H1 (cell line): Measurements from ENCODE around the gene RPTN. TPM values are rescaled to one million over a fixed set of nuclear protein-coding genes. Genes with fewer than 3 reads are reported as not detected.

Experiments
- CTCF ChIA-PET: fragments of 300-600 bp; sonication (Branson Sonifier 250); formaldehyde crosslinking; loops from one replicate; lab custom pipeline; 2021; ENCODE audit not compliant: partially characterized antibody; lab: Charles Lee
- POLR2A ChIA-PET: fragments of 300-600 bp; sonication (Branson Sonifier 250); formaldehyde crosslinking; loops from one replicate; lab custom pipeline; 2021; ENCODE audit warnings: inconsistent platforms; ENCODE audit not compliant: partially characterized antibody; lab: Charles Lee
- DNase-seq, 2 experiments: peaks; one replicate each; pipeline versions ENCODE4 v3.0.0 to v3.0.0-alpha.2; 2010 to 2022; ENCODE audit warnings: low spot score in 2 of 2, low read depth in 1 of 2, mixed read lengths in 1 of 2
- FAIRE-seq: peaks from 2 replicates; lab custom pipeline; 2011; peaks lifted over from hg19 to GRCh38; lab: Jason Lieb, UNC
- H2AFZ ChIP-seq: 2 replicates; pipeline ENCODE4 v1.8.1; 2012; ENCODE audit warnings: low read length, inconsistent platforms
- H2AK5ac ChIP-seq: 2 replicates; pipeline ENCODE4 v1.6.1; 2013; ENCODE audit warnings: low read depth, low read length
- H2BK120ac ChIP-seq: replicated peaks from 2 replicates; pipeline ENCODE3; 2013; ENCODE audit warnings: low read depth, low read length, inconsistent platforms
- H2BK12ac ChIP-seq: 2 replicates; pipeline ENCODE4 v1.6.1; 2013; ENCODE audit warnings: low read depth, low read length
- H2BK15ac ChIP-seq: 2 replicates; pipeline ENCODE4 v1.6.1; 2013; ENCODE audit warnings: low read length
- H2BK20ac ChIP-seq: 2 replicates; pipeline ENCODE4 v1.6.1; 2013; ENCODE audit warnings: low read length
- H2BK5ac ChIP-seq: 2 replicates; pipeline ENCODE4 v1.6.1; 2013; ENCODE audit warnings: low read depth, low read length
- H3K14ac ChIP-seq: 2 replicates; pipeline ENCODE4 v1.6.1; 2013; ENCODE audit warnings: inconsistent platforms; ENCODE audit not compliant: insufficient read length
- H3K18ac ChIP-seq: 2 replicates; pipeline ENCODE4 v1.6.1; 2013; ENCODE audit warnings: low read length; ENCODE audit errors: extremely low read depth
- H3K23ac ChIP-seq: 2 replicates; pipeline ENCODE4 v1.6.1; 2013; ENCODE audit warnings: inconsistent platforms; ENCODE audit not compliant: insufficient read length
- H3K23me2 ChIP-seq: 2 replicates; pipeline ENCODE4 v1.6.1; 2013; ENCODE audit warnings: low read depth, low read length
- H3K27ac ChIP-seq: 2 replicates; pipeline ENCODE4 v1.6.1; 2011; ENCODE audit warnings: low read depth, low read length, inconsistent platforms
- H3K27me3 ChIP-seq, 4 experiments: replicated peaks in 1 of 4; 1 replicate in 1 of 4; 2 replicates in 3 of 4; pipeline versions ENCODE4 v1.6.1 to v1.8.1; 2011 to 2013; ENCODE audit warnings: low read length in 3 of 4, mild to moderate bottlenecking in 3 of 4, inconsistent platforms in 2 of 4, mixed read lengths in 2 of 4, moderate library complexity in 1 of 4; ENCODE audit not compliant: control insufficient read depth in 3 of 4, insufficient read depth in 3 of 4; ENCODE audit errors: extremely low read depth in 1 of 4
- H3K36me3 ChIP-seq, 4 experiments: 2 replicates each; pipeline versions ENCODE4 v1.6.1 to v1.8.1; 2011 to 2013; ENCODE audit warnings: mild to moderate bottlenecking in 4 of 4, low read length in 3 of 4, moderate library complexity in 2 of 4, control low read depth in 1 of 4, inconsistent platforms in 1 of 4; ENCODE audit not compliant: insufficient read depth in 4 of 4, control insufficient read depth in 2 of 4
- H3K4ac ChIP-seq: replicated peaks from 2 replicates; pipeline ENCODE3; 2013; ENCODE audit warnings: low read length, low read depth, mixed read lengths, inconsistent platforms; ENCODE audit not compliant: insufficient read length
- H3K4me1 ChIP-seq, 4 experiments: replicated peaks in 1 of 4; 1 replicate in 1 of 4; 2 replicates in 3 of 4; pipeline versions ENCODE4 v1.6.1 to v1.8.1; 2011 to 2013; ENCODE audit warnings: low read length in 3 of 4, inconsistent platforms in 2 of 4, mixed read lengths in 1 of 4; ENCODE audit not compliant: insufficient read depth in 4 of 4, control insufficient read depth in 3 of 4
- H3K4me2 ChIP-seq, 2 experiments: 2 replicates each; pipeline versions ENCODE4 v1.6.1 to v1.8.1; 2011 to 2013; ENCODE audit warnings: low read depth in 2 of 2, low read length in 2 of 2, control low read depth in 1 of 2, inconsistent platforms in 1 of 2, mild to moderate bottlenecking in 1 of 2; ENCODE audit not compliant: insufficient read depth in 1 of 2
- H3K4me3 ChIP-seq, 4 experiments: fragments of 200-600, 300-600 bp in 1 of 4; sonication (generic), shearing (Covaris generic), sonication (Bioruptor Twin) in 1 of 4; 2 replicates each; pipeline versions ENCODE4 v1.5.1 to v1.8.1; 2011 to 2016; ENCODE audit warnings: low read length in 4 of 4, low read depth in 3 of 4, control low read depth in 2 of 4, inconsistent platforms in 2 of 4, mild to moderate bottlenecking in 2 of 4, mixed read lengths in 1 of 4, moderate library complexity in 1 of 4; ENCODE audit not compliant: insufficient read depth in 2 of 4; ENCODE audit errors: extremely low read depth in 1 of 4
- H3K56ac ChIP-seq: replicated peaks from 2 replicates; pipeline ENCODE3; 2013; ENCODE audit warnings: low read depth, mild to moderate bottlenecking, mixed read lengths, low read length, inconsistent platforms; ENCODE audit not compliant: insufficient read length
- H3K79me1 ChIP-seq: 2 replicates; pipeline ENCODE4 v1.6.1; 2013; ENCODE audit warnings: low read depth, low read length, control low read depth
- H3K79me2 ChIP-seq, 2 experiments: 2 replicates each; pipeline versions ENCODE4 v1.6.1 to v1.8.1; 2012 to 2013; ENCODE audit warnings: low read length in 2 of 2, mild to moderate bottlenecking in 2 of 2, inconsistent platforms in 1 of 2; ENCODE audit not compliant: insufficient read depth in 2 of 2, control insufficient read depth in 1 of 2
- H3K9ac ChIP-seq, 4 experiments: replicated peaks in 1 of 4; 1 replicate in 1 of 4; 2 replicates in 3 of 4; pipeline versions ENCODE4 v1.6.1 to v1.8.1; 2011 to 2013; ENCODE audit warnings: low read depth in 3 of 4, low read length in 3 of 4, control low read depth in 2 of 4, mild to moderate bottlenecking in 2 of 4, moderate library complexity in 2 of 4, inconsistent platforms in 1 of 4; ENCODE audit errors: extremely low read depth in 1 of 4
- H3K9me3 ChIP-seq, 2 experiments: 2 replicates each; pipeline versions ENCODE4 v1.6.1 to v1.8.1; 2012 to 2013; ENCODE audit warnings: mild to moderate bottlenecking in 2 of 2, moderate library complexity in 2 of 2, control low read depth in 1 of 2, inconsistent platforms in 1 of 2, low read depth in 1 of 2, low read length in 1 of 2, mixed read lengths in 1 of 2; ENCODE audit not compliant: insufficient read depth in 2 of 2
- H4K20me1 ChIP-seq, 2 experiments: replicated peaks in 1 of 2; 2 replicates each; pipeline versions ENCODE3 to v1.8.1; 2011 to 2013; ENCODE audit warnings: inconsistent platforms in 2 of 2, low read length in 2 of 2, mild to moderate bottlenecking in 1 of 2; ENCODE audit not compliant: insufficient read depth in 2 of 2, control insufficient read depth in 1 of 2
- H4K5ac ChIP-seq: 2 replicates; pipeline ENCODE4 v1.6.1; 2013; ENCODE audit warnings: low read length, low read depth, mixed read lengths, inconsistent platforms; ENCODE audit not compliant: insufficient read length
- H4K8ac ChIP-seq: 2 replicates; pipeline ENCODE4 v1.8.0; 2013; ENCODE audit warnings: mild to moderate bottlenecking, moderate library complexity, low read length, inconsistent platforms; ENCODE audit not compliant: insufficient read depth; ENCODE audit errors: extremely low read depth
- H4K91ac ChIP-seq: replicated peaks from 2 replicates; pipeline ENCODE3; 2013; ENCODE audit warnings: low read length, mixed read lengths, inconsistent platforms; ENCODE audit not compliant: insufficient read length
- CHD1 ChIP-seq: IDR thresholded peaks from 2 replicates; pipeline ENCODE4 v1.6.1; 2012; ENCODE audit warnings: low read depth, low read length, improper control_type of control experiment
- EZH2 ChIP-seq: fragments of 200-600 bp; sonication (generic); IDR thresholded peaks from 2 replicates; pipeline ENCODE4 v1.7.1; 2012; ENCODE audit warnings: low read depth, mild to moderate bottlenecking, moderate library complexity, low read length, inconsistent platforms; ENCODE audit not compliant: severe bottlenecking
- SUZ12 ChIP-seq: fragments of 200-600 bp; sonication (generic); IDR thresholded peaks from 2 replicates; pipeline ENCODE4 v1.6.1; 2012; ENCODE audit warnings: mild to moderate bottlenecking, inconsistent platforms, low read length, moderate library complexity, mixed read lengths
- whole genome bisulfite sequencing, 2 experiments: shearing (Covaris generic) in 1 of 2; methylation state at CpG; one replicate each; pipeline versions ENCODE4 v1.1.6 to v1.1.7; 2013 to 2015; ENCODE audit warnings: low lambda C conversion rate in 2 of 2, mixed read lengths in 2 of 2, inconsistent platforms in 1 of 2, low coverage in 1 of 2, missing lambda C conversion rate in 1 of 2; ENCODE audit not compliant: insufficient replicate concordance in 2 of 2, insufficient coverage in 1 of 2, insufficient read length in 1 of 2; ENCODE audit errors: extremely low coverage in 1 of 2, missing lambda C conversion rate in 1 of 2; 5-methylcytosine and 5-hydroxymethylcytosine counted together
- polyA plus RNA-seq, 7 experiments: library from polyadenylated mRNA; depleted of rRNA in 3 of 7; stranded (reverse) in 5 of 7; unstranded in 2 of 7; fragments of >200 nt in 5 of 7; fragments of 200-250 nt in 2 of 7; gene quantifications; 1 replicate in 5 of 7; 2 replicates in 1 of 7; 4 replicates in 1 of 7; pipeline versions ENCODE4 v1.2.1 to v1.2.3, GENCODE V29; 2011 to 2013; ENCODE audit warnings: missing spikeins in 2 of 7, mixed read lengths in 2 of 7
- total RNA-seq: library from RNA; stranded (reverse); fragmentation: NEBNext Ultra II Directional; extraction: Animal tissue kit (Norgen Biotek cat#: 25700); gene quantifications from 2 replicates; pipeline ENCODE4 v1.2.1, GENCODE V29; 2021
- TF ChIP-seq, protein P1 (sequence below): IDR thresholded peaks from 2 replicates; pipeline ENCODE4 v1.6.1; 2012; ENCODE audit warnings: inconsistent platforms
- TF ChIP-seq, protein P2 (sequence below): IDR thresholded peaks from 2 replicates; pipeline ENCODE4 v1.6.1; 2012; ENCODE audit warnings: inconsistent platforms

RPTN gene
- total and polyA plus RNA-seq, 2 of the 8 experiments (the other 6 are each of a cell fraction or from before 2014, with no cell fraction given) = not detected

DNA sequence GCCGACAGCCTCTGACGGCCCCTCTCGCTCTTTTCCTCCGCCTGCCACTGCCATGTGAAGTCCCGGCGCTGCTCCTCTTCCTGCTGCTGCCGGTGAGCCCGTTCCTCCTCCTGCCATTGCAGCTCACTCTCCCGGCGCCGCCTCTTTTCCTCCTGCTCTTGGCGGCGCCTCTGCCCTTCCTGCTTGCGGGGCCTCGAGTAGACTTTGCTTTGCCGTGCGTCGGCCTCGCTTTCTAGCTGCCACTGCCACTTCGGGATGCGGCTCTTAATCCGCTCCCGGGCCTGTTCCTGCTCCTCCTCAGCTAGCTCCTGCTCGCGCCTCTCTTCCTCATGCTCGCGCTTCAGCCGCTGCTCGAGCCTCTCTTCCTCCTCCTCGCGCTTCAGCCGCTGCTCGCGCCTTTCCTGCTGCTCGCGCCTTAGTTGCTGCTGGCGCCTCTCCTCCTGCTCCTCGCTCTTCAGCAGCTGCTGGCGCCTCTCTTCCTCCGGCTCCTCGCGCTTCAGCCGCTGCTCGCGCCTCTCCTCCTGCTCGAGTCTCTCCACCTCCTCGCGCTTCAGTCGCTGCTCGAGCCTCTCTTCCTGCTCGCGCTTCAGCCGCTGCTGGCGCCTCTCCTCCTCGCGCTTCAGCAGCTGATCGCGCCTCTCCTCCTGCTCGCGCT is 48.0 kb downstream of the RPTN start:
- H3K4me1 ChIP-seq = peaks cover 0 to 11% (median 4%) of the 10 kb centered on the region in 4 experiments; a peak in 5 of 7 replicates
- peaks cover 0 to 2% (median 0%) of the 10 kb centered on the region in 4 experiments; a peak in 1 of 8 replicates for H3K36me3 ChIP-seq
- peak overlapping the region; percentile 78; the same call in 1 of the 2 replicates for H3K18ac ChIP-seq
- peak overlapping the region; percentile 92; the same call in 1 of the 2 replicates for H2BK15ac ChIP-seq
- no peak overlapping the region for H4K91ac ChIP-seq
- peak in 1 of 2 experiments; percentile 67 for DNase-seq
- peak overlapping the region; percentile 0 to 40 (median 18); a peak in 6 of 8 replicates for H3K4me3 ChIP-seq
- TF ChIP-seq CHD1 = no peak
- peak; percentile 82 for TF ChIP-seq SUZ12
- TF ChIP-seq, protein P1, sequence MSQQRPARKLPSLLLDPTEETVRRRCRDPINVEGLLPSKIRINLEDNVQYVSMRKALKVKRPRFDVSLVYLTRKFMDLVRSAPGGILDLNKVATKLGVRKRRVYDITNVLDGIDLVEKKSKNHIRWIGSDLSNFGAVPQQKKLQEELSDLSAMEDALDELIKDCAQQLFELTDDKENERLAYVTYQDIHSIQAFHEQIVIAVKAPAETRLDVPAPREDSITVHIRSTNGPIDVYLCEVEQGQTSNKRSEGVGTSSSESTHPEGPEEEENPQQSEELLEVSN = peak; percentile 76
- TF ChIP-seq, protein P2, sequence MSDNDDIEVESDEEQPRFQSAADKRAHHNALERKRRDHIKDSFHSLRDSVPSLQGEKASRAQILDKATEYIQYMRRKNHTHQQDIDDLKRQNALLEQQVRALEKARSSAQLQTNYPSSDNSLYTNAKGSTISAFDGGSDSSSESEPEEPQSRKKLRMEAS = peak; percentile 34; the same call in 1 of the 2 replicates
- TF ChIP-seq EZH2 = peak; percentile 89
- FAIRE-seq = no peak
- no peak overlapping the region for H4K5ac ChIP-seq
- H2BK5ac ChIP-seq = peak overlapping the region; percentile 60; the same call in 1 of the 2 replicates
- peak overlapping the region; percentile 87; the same call in 1 of the 2 replicates for H2AFZ ChIP-seq
- H3K56ac ChIP-seq = no peak overlapping the region
- H3K4me2 ChIP-seq = peak overlapping the region; percentile 51 to 91
- H3K4ac ChIP-seq = no peak overlapping the region
- no peak overlapping the region for H3K14ac ChIP-seq
- H2AK5ac ChIP-seq = no peak overlapping the region
- H4K8ac ChIP-seq = peak overlapping the region; percentile 82
- no peak overlapping the region for H3K9ac ChIP-seq
- H2BK20ac ChIP-seq = 0 out of 2 replicates have a peak overlapping the region, but pooled peaks have one; percentile 61
- H3K9me3 ChIP-seq = peaks cover 0 to 52% of the 10 kb centered on the region in 2 experiments; a peak in 2 of 4 replicates
- peak overlapping the region; percentile 98; the same call in 1 of the 2 replicates for H2BK12ac ChIP-seq
- no peaks in the 10 kb centered on the region for H3K79me2 ChIP-seq
- no peak overlapping the region for H2BK120ac ChIP-seq
- ChIA-PET CTCF (interaction anchor here (0.7 to 2.4 kb wide), 6 partner anchors 48 to 349 kb away, joined by 3 to 10 read pairs (median 3); no protein-coding TSS in a partner anchor), POLR2A (interaction anchor here (0.6 to 1.0 kb wide), 3 partner anchors 72 to 178 kb away, joined by 3 to 4 read pairs (median 3); partner anchors contain the start of gene S100A11)
- 31% methylated on average over 37 of the region's 60 CpGs; no CpG with 5 or more reads in 1 of the 2 experiments for WGBS, 2 experiments
- H3K23me2 ChIP-seq = peaks cover 25% of the 10 kb centered on the region; the same call in 1 of the 2 replicates
- peaks cover 0 to 3% of the 10 kb centered on the region in 2 experiments for H4K20me1 ChIP-seq
- H3K27ac ChIP-seq = no peak overlapping the region
- H3K79me1 ChIP-seq = no peaks in the 10 kb centered on the region
- no peak overlapping the region for H3K23ac ChIP-seq
- peaks cover 54 to 83% (median 79%) of the 10 kb centered on the region in 4 experiments for H3K27me3 ChIP-seq
